ENCODE results near the gene CDX2.

GRCh38 chr13:27956576-27957300, 12.4 kb downstream of the CDX2 start:
- TF ChIP-seq, protein P1, sequence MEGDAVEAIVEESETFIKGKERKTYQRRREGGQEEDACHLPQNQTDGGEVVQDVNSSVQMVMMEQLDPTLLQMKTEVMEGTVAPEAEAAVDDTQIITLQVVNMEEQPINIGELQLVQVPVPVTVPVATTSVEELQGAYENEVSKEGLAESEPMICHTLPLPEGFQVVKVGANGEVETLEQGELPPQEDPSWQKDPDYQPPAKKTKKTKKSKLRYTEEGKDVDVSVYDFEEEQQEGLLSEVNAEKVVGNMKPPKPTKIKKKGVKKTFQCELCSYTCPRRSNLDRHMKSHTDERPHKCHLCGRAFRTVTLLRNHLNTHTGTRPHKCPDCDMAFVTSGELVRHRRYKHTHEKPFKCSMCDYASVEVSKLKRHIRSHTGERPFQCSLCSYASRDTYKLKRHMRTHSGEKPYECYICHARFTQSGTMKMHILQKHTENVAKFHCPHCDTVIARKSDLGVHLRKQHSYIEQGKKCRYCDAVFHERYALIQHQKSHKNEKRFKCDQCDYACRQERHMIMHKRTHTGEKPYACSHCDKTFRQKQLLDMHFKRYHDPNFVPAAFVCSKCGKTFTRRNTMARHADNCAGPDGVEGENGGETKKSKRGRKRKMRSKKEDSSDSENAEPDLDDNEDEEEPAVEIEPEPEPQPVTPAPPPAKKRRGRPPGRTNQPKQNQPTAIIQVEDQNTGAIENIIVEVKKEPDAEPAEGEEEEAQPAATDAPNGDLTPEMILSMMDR (IDR thresholded peaks at IDR 0.05), result no peak
- no peak for TF ChIP-seq POLR2A (IDR thresholded peaks at IDR 0.05)

All from thyroid gland (tissue), 4 donors.